GM12891 (cell line): ENCODE data around the gene OAF.

ENCODE experiments used
- POLR2A ChIP-seq: IDR thresholded peaks from 2 replicates; pipeline ENCODE4 v1.6.1; 2011; ENCODE audit warnings: low read depth, low read length, control low read depth
- SPI1 ChIP-seq: IDR thresholded peaks from 2 replicates; pipeline ENCODE4 v1.6.1; 2011; ENCODE audit warnings: low read depth, low read length, control low read depth
- TAF1 ChIP-seq: IDR thresholded peaks from 2 replicates; pipeline ENCODE4 v1.6.1; 2011; ENCODE audit warnings: low read depth, low read length, control low read depth

GRCh38 chr11:120167659-120168058 is 43.2 kb upstream of the OAF start:
- TF ChIP-seq POLR2A, result no peak
- no peak for TF ChIP-seq SPI1
- no peak for TF ChIP-seq TAF1
